Epithelial cell of esophagus (primary cell): ENCODE data around the gene RHOB.
A peak's percentile ranks its signal among the peaks of the same experiment; 100 is the strongest.

Experiments used
- DNase-seq: peaks from one replicate; pipeline ENCODE4 v3.0.0; 2010; ENCODE audit warnings: low read depth
- H3K4me3 ChIP-seq: 2 replicates; pipeline ENCODE4 v1.5.1; 2011; ENCODE audit warnings: mild to moderate bottlenecking, low read length, control low read depth
- CTCF ChIP-seq: IDR thresholded peaks from 2 replicates; pipeline ENCODE4 v1.5.1; 2011; ENCODE audit warnings: low read depth, mild to moderate bottlenecking, low read length, control low read depth, inconsistent platforms; ENCODE audit not compliant: insufficient read depth; ENCODE audit errors: missing control alignments

The RHOB gene

GRCh38 chr2:20446917-20447436 is at the start of gene RHOB:
Gene RHOB (plus strand): TSS chr2:20447074. CDS start chr2:20447466, 392 bp downstream.
- peak; percentile 99 for DNase-seq
- H3K4me3 ChIP-seq: peak within 1 kb of the TSS; percentile 83
- no peak for TF ChIP-seq CTCF

GRCh38 chr2:20397811-20398447 is 48.9 kb upstream of the RHOB start:
- TF ChIP-seq CTCF: no peak
- peak; percentile 22 for DNase-seq
- no peak overlapping the region for H3K4me3 ChIP-seq

- H3K4me3 ChIP-seq: no peak overlapping the region
- no peak for TF ChIP-seq CTCF
- peak; percentile 41 for DNase-seq
Measured at GRCh38 chr2:20398956-20399567, 47.8 kb upstream of the RHOB start.

GRCh38 chr2:20400306-20400705 is 46.6 kb upstream of the RHOB start:
- TF ChIP-seq CTCF: no peak
- H3K4me3 ChIP-seq: no peak overlapping the region
- no peak for DNase-seq

- no peak for TF ChIP-seq CTCF
- H3K4me3 ChIP-seq: no peak overlapping the region
- peak; percentile 43 for DNase-seq
Measured at GRCh38 chr2:20400787-20401488, 45.9 kb upstream of the RHOB start.

- peak; percentile 87 for DNase-seq
- no peak overlapping the region for H3K4me3 ChIP-seq
- no peak for TF ChIP-seq CTCF
Measured at GRCh38 chr2:20401489-20401835, 45.4 kb upstream of the RHOB start.
